Measurements from ENCODE around the gene GKN2. TPM values are rescaled to one million over a fixed set of nuclear protein-coding genes. Genes with fewer than 3 reads are reported as not detected.

Gene GKN2
- total and polyA plus RNA-seq, 2 of the 13 experiments (the other 11 are each of a cell fraction or from before 2014, with no cell fraction given), result not detected

GRCh38 chr2:68971591-68972231 is 19.0 kb upstream of the GKN2 start:
- DNase-seq (ENCODE audit: low spot score), result no peak
- Histone ChIP-seq H3K4me2 (ENCODE audit: low read depth, low read length) (no peak overlapping the region), H3K4me3 (replicated peaks in 1 of 3; ENCODE audit: insufficient read depth in 1 of 3, low read depth in 2 of 3, low read length in 3 of 3) (no peak overlapping the region), H3K4me1 (ENCODE audit: insufficient read depth, low read length) (no peaks in the 10 kb centered on the region), H3K27me3 (ENCODE audit: control insufficient read depth in 1 of 2, insufficient read depth in 2 of 2, low read length in 2 of 2) (peaks cover 0 to 40% of the 10 kb centered on the region in 2 experiments; a peak in 4 of 5 replicates), H4K20me1 (ENCODE audit: insufficient read depth, low read length) (no peaks in the 10 kb centered on the region), H3K27ac (ENCODE audit: extremely low read length, insufficient read depth, low read length) (no peak overlapping the region), H3K9me3 (ENCODE audit: low read length) (no peaks in the 10 kb centered on the region), H2AFZ (ENCODE audit: low read length) (no peak overlapping the region), H3K9ac (ENCODE audit: insufficient read depth, low read depth, low read length) (no peak overlapping the region), H3K36me3 (replicated peaks in 1 of 2; ENCODE audit: control insufficient read depth in 1 of 2, insufficient read depth in 2 of 2, low read length in 2 of 2) (no peaks in the 10 kb centered on the region), H3K79me2 (ENCODE audit: insufficient read depth, low read length) (no peaks in the 10 kb centered on the region)
- ChIA-PET POLR2A (no interaction called here), CTCF (ENCODE audit: low intra/inter-chr PET ratio, low total read pairs) (no interaction called here)
- no peak for TF ChIP-seq SP140L (CRISPR knock-in tag; IDR thresholded peaks at IDR 0.05; ENCODE audit: borderline replicate concordance)
- TF ChIP-seq ASH2L (IDR thresholded peaks at IDR 0.05; ENCODE audit: insufficient read length, low read depth, low read length), result no peak
- no peak for TF ChIP-seq HNRNPK (IDR thresholded peaks at IDR 0.05; ENCODE audit: low read depth, low read length, poor library complexity, severe bottlenecking)
- no peak for TF ChIP-seq PHF20 (CRISPR knock-in tag; IDR thresholded peaks at IDR 0.05)
- no peak for TF ChIP-seq NR1H2 (CRISPR knock-in tag; IDR thresholded peaks at IDR 0.05; ENCODE audit: borderline replicate concordance, low read depth)
- no peak for TF ChIP-seq ZNF34 (CRISPR knock-in tag; IDR thresholded peaks at IDR 0.05; ENCODE audit: borderline replicate concordance)
- TF ChIP-seq ZNF576 (CRISPR knock-in tag; IDR thresholded peaks at IDR 0.05), result no peak
- TF ChIP-seq TRAFD1 (CRISPR knock-in tag; IDR thresholded peaks at IDR 0.05; ENCODE audit: borderline replicate concordance), result no peak
- TF ChIP-seq ZNF609 (CRISPR knock-in tag; IDR thresholded peaks at IDR 0.05; ENCODE audit: borderline replicate concordance), result no peak
- no peak for TF ChIP-seq SP5 (CRISPR knock-in tag; IDR thresholded peaks at IDR 0.05; ENCODE audit: borderline replicate concordance, low read depth)
- 28% methylated on average over 5 of the region's 5 CpGs for WGBS (ENCODE audit: low lambda C conversion rate)
- ATAC-seq, result no peak
- no TSS peak for BruUV-seq (replicated peaks)
- in situ Hi-C loops (cut with HindIII; ENCODE audit: extremely low pct_ligation_motif_present, low pct_unique_long_range_greater_than_20kb), result no loop called here
- intact Hi-C loops (cut with micrococcal nuclease; ENCODE audit: unreplicated experiment), result no loop called here
- no peak for FAIRE-seq
